Measurements from ENCODE around the gene DCST2. TPM values are rescaled to one million over a fixed set of nuclear protein-coding genes. Genes with fewer than 3 reads are reported as not detected.

DCST2 gene
- total and polyA plus RNA-seq, 2 of the 8 experiments (the other 6 are each of a cell fraction or from before 2014, with no cell fraction given): 0.43 to 2.1 TPM

DNA sequence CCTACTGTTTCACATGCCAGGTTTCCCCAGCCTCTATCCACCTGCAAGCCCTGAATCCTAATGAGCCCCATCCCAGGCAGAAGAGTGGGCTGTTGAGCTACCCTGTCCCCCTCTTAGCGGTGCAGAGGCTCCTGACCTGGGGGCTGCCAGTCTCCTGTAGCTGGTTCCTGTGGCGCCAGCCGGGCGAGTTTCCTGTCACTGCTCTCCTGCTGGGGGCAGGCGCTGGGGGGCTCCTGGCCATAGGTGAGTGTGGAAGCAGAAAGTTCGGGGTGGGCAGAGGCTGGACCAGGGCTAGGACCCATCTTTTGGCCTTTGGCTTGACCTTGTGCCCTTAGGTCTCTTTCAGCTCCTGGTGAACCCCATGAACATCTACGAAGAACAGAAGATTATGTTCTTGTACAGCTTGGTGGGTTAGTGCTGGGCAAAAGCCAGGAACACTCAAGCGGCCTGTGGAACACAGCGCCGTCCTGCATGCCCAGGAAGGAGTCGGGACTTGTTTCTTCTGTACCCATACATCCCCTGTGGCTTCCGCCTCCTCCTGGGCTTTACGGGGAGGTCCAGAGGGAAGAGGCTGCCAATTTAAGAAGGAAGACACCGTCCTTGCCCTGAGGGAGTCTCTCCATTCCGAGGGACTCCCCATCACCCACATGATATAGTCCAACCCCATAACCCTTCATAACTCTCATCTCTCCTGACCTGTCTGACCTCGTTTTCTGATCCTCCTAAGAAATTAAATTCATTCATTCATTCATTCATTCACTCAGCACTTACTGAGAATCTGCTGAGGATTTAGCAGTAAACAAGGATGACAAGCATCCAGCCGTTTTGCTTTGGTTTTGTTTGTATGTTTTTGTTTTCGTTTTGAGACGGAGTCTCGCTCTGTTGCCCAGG lies 982 bp upstream of the DCST2 start:
- H4K5ac ChIP-seq (ENCODE audit: insufficient read length, low read depth, low read length): no peak overlapping the region
- POLR2A ChIA-PET (ENCODE audit: partially characterized antibody): interaction anchor here (8.8 kb wide), 1 partner anchor 14 kb away, joined by 60 read pairs; no protein-coding TSS in a partner anchor
- H3K36me3 ChIP-seq (ENCODE audit: control insufficient read depth in 2 of 4, insufficient read depth in 4 of 4, low read length in 3 of 4): no peaks in the 10 kb centered on the region
- no peak overlapping the region for H2AFZ ChIP-seq (ENCODE audit: low read length)
- no peak overlapping the region for H2BK20ac ChIP-seq (ENCODE audit: low read length)
- H2BK12ac ChIP-seq (ENCODE audit: low read depth, low read length): no peak overlapping the region
- no peak overlapping the region for H3K56ac ChIP-seq (replicated peaks; ENCODE audit: insufficient read length, low read depth, low read length)
- H3K4me1 ChIP-seq (replicated peaks in 1 of 4; ENCODE audit: control insufficient read depth in 3 of 4, insufficient read depth in 4 of 4, low read length in 3 of 4): no peaks in the 10 kb centered on the region; a peak in 1 of 7 replicates
- DNase-seq (ENCODE audit: low read depth in 1 of 2, low spot score in 2 of 2) (no peak), FAIRE-seq (no peak)
- no peak overlapping the region for H3K27ac ChIP-seq (ENCODE audit: low read depth, low read length)
- no peak overlapping the region for H3K4me3 ChIP-seq (ENCODE audit: extremely low read depth in 1 of 4, insufficient read depth in 2 of 4, low read depth in 3 of 4, low read length in 4 of 4)
- no peak overlapping the region for H2BK5ac ChIP-seq (ENCODE audit: low read depth, low read length)
- no peak overlapping the region for H3K9ac ChIP-seq (replicated peaks in 1 of 4; ENCODE audit: extremely low read depth in 1 of 4, low read depth in 3 of 4, low read length in 3 of 4)
- H3K23me2 ChIP-seq (ENCODE audit: low read depth, low read length): no peaks in the 10 kb centered on the region
- CTCF ChIA-PET (ENCODE audit: partially characterized antibody): interaction anchor here (0.7 to 9.5 kb wide), 7 partner anchors 10 to 26 kb away, joined by 3 to 76 read pairs (median 11); no protein-coding TSS in a partner anchor
- no peak overlapping the region for H3K23ac ChIP-seq (ENCODE audit: insufficient read length)
- no peak overlapping the region for H3K4ac ChIP-seq (replicated peaks; ENCODE audit: insufficient read length, low read depth, low read length)
- peaks cover 0 to 2% (median 0%) of the 10 kb centered on the region in 4 experiments; a peak in 2 of 7 replicates for H3K27me3 ChIP-seq (replicated peaks in 1 of 4; ENCODE audit: control insufficient read depth in 3 of 4, extremely low read depth in 1 of 4, insufficient read depth in 3 of 4, low read length in 3 of 4)
- H2BK120ac ChIP-seq (replicated peaks; ENCODE audit: low read depth, low read length): no peak overlapping the region
- no peak overlapping the region for H3K4me2 ChIP-seq (ENCODE audit: insufficient read depth in 1 of 2, low read depth in 2 of 2, low read length in 2 of 2)
- no peak overlapping the region for H2AK5ac ChIP-seq (ENCODE audit: low read depth, low read length)
- H3K79me1 ChIP-seq (ENCODE audit: low read depth, low read length): no peaks in the 10 kb centered on the region
- no peak overlapping the region for H3K18ac ChIP-seq (ENCODE audit: extremely low read depth, low read length)
- no peak overlapping the region for H4K91ac ChIP-seq (replicated peaks; ENCODE audit: insufficient read length, low read length)
- WGBS, 2 experiments (ENCODE audit: extremely low coverage in 1 of 2, insufficient coverage in 1 of 2, insufficient read length in 1 of 2, insufficient replicate concordance in 2 of 2, low coverage in 1 of 2, low lambda C conversion rate in 2 of 2, missing lambda C conversion rate in 1 of 2): 85% methylated on average over 20 of the region's 20 CpGs; no CpG with 5 or more reads in 1 of the 2 experiments
- no peak overlapping the region for H3K14ac ChIP-seq (ENCODE audit: insufficient read length)
- H3K9me3 ChIP-seq (ENCODE audit: insufficient read depth in 2 of 2, low read depth in 1 of 2, low read length in 1 of 2): no peaks in the 10 kb centered on the region
- no peaks in the 10 kb centered on the region for H4K20me1 ChIP-seq (replicated peaks in 1 of 2; ENCODE audit: control insufficient read depth in 1 of 2, insufficient read depth in 2 of 2, low read length in 2 of 2)
- no peak overlapping the region for H2BK15ac ChIP-seq (ENCODE audit: low read length)
- no peaks in the 10 kb centered on the region for H3K79me2 ChIP-seq (ENCODE audit: control insufficient read depth in 1 of 2, insufficient read depth in 2 of 2, low read length in 2 of 2)
- H4K8ac ChIP-seq (ENCODE audit: extremely low read depth, insufficient read depth, low read length): no peak overlapping the region

Measured in H1 (cell line).